Parathyroid adenoma (tissue), 2 donors: ENCODE measurements around the gene NWD2.

Experiments
- H2AFZ ChIP-seq: fragments of 300-600 bp; sonication (generic); one replicate; pipeline ENCODE4 v1.7.0; 2017; ENCODE audit warnings: antibody characterized with exemption, mild to moderate bottlenecking
- H3K27ac ChIP-seq: fragments of 300-600 bp; sonication (generic); one replicate; pipeline ENCODE4 v1.7.0; 2017
- H3K27me3 ChIP-seq: fragments of 300-600 bp; sonication (generic); one replicate; pipeline ENCODE4 v1.7.0; 2017; ENCODE audit warnings: low read length; ENCODE audit not compliant: control insufficient read depth, insufficient read depth
- H3K36me3 ChIP-seq: fragments of 300-600 bp; sonication (generic); one replicate; pipeline ENCODE4 v1.7.0; 2017; ENCODE audit warnings: low read length; ENCODE audit not compliant: control insufficient read depth, insufficient read depth
- H3K4me1 ChIP-seq: fragments of 300-600 bp; sonication (generic); one replicate; pipeline ENCODE4 v1.7.0; 2017; ENCODE audit warnings: control low read depth
- H3K4me2 ChIP-seq: fragments of 300-600 bp; sonication (generic); one replicate; pipeline ENCODE4 v1.7.0; 2017; ENCODE audit warnings: low read length
- H3K4me3 ChIP-seq: fragments of 300-600 bp; sonication (generic); one replicate; pipeline ENCODE4 v1.7.0; 2017; ENCODE audit warnings: low read depth, low read length
- H3K79me2 ChIP-seq: fragments of 300-600 bp; sonication (generic); one replicate; pipeline ENCODE4 v1.7.0; 2017; ENCODE audit warnings: control low read depth
- H3K9ac ChIP-seq: fragments of 300-600 bp; sonication (generic); one replicate; pipeline ENCODE4 v1.7.0; 2017; ENCODE audit warnings: mild to moderate bottlenecking
- H3K9me3 ChIP-seq: fragments of 300-600 bp; sonication (generic); one replicate; pipeline ENCODE4 v1.7.0; 2017; ENCODE audit warnings: low read length; ENCODE audit not compliant: control insufficient read depth
- CTCF ChIP-seq: fragments of 300-600 bp; sonication (generic); IDR thresholded peaks from one replicate; pipeline ENCODE4 v1.7.0; 2017; ENCODE audit warnings: antibody characterized with exemption, mild to moderate bottlenecking
- donor health status: primary hyperparathyroidism.

NWD2 gene

GRCh38 chr4:37478151-37478550, 233.6 kb downstream of the NWD2 start:
- Histone ChIP-seq H3K27me3 (no peaks in the 10 kb centered on the region), H3K4me1 (peaks cover 15% of the 10 kb centered on the region), H2AFZ (no peak overlapping the region), H3K36me3 (no peaks in the 10 kb centered on the region), H3K9me3 (no peaks in the 10 kb centered on the region), H3K79me2 (no peaks in the 10 kb centered on the region), H3K4me3 (no peak overlapping the region), H3K4me2 (no peak overlapping the region), H3K9ac (no peak overlapping the region), H3K27ac (no peak overlapping the region)
- TF ChIP-seq CTCF, result no peak

DNA sequence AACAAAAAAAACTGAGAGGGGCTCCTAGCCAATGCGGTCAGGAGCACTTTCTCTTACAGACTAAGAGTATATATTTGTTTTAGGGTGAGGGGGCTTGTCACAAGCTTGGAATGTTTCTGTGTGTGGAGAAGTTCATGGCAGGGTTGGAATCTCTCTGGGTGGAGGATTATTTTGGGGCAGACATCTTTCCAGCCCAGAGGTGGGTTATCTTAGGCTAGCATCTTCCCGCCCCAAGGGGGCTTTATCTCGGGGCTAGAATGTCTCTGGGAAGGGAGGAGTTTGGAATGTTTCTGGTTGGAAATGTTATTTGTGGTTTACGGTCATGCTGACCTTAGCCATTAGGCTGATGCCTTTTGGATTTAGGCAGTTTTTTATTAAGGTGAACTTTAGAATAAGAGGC, 236.0 kb downstream of the NWD2 start:
- Histone ChIP-seq H3K4me1 (peaks cover 16% of the 10 kb centered on the region), H3K27ac (peak overlapping the region; percentile 64), H3K27me3 (no peaks in the 10 kb centered on the region), H3K36me3 (no peaks in the 10 kb centered on the region), H3K4me3 (peak overlapping the region; percentile 0), H3K9ac (no peak overlapping the region), H3K79me2 (no peaks in the 10 kb centered on the region), H3K9me3 (no peaks in the 10 kb centered on the region), H2AFZ (peak overlapping the region; percentile 54), H3K4me2 (peak overlapping the region; percentile 20)
- TF ChIP-seq CTCF, result no peak

DNA sequence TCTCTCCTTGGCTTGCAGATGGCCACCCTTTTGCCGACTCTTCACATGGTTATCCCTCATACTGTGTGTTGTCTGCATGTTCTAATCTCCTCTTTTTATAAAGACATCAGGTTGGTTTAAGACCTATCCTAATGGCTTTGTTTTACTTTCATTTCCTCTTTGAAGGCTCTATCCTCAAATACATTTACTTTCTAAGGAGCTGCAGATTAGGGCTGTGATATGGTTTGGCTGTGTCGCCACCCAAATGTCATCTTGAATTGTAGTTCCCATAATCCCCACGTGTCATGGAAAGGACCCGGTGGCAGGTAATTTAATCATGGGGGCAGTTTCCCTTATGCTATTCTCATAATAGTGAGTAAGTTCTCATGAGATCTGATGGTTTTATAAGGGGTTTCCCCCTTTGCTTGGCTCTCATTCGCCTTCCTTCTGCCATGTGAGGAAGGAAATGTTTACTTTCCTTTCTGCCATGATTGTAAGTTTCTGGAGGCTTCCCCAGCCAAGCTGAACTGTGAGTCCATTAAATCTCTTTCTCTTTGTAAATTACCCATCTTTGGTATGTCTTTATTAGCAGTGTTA, 237.1 kb downstream of the NWD2 start:
- Histone ChIP-seq H3K4me1 (peaks cover 17% of the 10 kb centered on the region), H3K79me2 (no peaks in the 10 kb centered on the region), H3K27ac (peak overlapping the region; percentile 53), H3K36me3 (no peaks in the 10 kb centered on the region), H3K27me3 (no peaks in the 10 kb centered on the region), H3K4me2 (no peak overlapping the region), H3K9me3 (no peaks in the 10 kb centered on the region), H3K4me3 (no peak overlapping the region), H2AFZ (no peak overlapping the region), H3K9ac (no peak overlapping the region)
- no peak for TF ChIP-seq CTCF

DNA sequence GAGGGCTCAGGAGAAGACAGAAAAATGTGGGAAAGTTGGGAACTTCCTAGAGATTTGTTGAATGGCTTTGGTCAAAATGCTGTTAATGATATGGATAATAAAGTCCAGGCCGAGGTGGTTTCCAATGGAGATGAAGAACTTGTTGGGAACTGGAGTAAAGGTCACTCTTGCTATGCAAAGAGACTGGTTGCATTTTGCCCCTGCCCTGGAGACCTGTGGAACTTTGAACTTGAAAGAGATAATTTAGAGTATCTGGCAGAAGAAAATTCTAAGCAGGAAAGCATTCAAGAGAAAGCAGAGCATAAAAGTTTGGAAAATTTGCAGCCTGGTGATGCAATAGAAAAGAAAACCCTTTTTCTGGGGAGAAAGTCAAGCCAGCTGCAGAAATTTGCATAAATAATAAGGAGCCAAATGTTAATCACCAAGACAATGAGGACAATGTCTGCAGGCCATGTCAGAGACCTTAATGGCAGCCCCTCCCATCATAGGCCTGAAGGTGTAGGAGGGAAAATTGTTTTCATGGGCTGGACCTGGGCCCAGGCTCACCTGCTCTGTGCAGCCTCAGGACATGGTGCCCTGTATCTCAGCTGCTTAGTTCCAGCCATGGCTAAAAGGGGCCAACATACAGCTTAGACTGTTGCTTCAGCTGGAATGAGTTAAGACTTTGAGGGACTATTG, 237.8 kb downstream of the NWD2 start:
- Histone ChIP-seq H3K9me3 (no peaks in the 10 kb centered on the region), H3K4me1 (peaks cover 19% of the 10 kb centered on the region), H2AFZ (no peak overlapping the region), H3K4me2 (no peak overlapping the region), H3K79me2 (no peaks in the 10 kb centered on the region), H3K4me3 (no peak overlapping the region), H3K27ac (peak overlapping the region; percentile 53), H3K9ac (no peak overlapping the region), H3K36me3 (no peaks in the 10 kb centered on the region), H3K27me3 (no peaks in the 10 kb centered on the region)
- TF ChIP-seq CTCF, result no peak

GRCh38 chr4:37483610-37484009, 239.1 kb downstream of the NWD2 start:
- Histone ChIP-seq H3K4me3 (no peak overlapping the region), H3K27me3 (no peaks in the 10 kb centered on the region), H3K79me2 (no peaks in the 10 kb centered on the region), H3K27ac (no peak overlapping the region), H2AFZ (no peak overlapping the region), H3K9ac (no peak overlapping the region), H3K4me2 (no peak overlapping the region), H3K36me3 (no peaks in the 10 kb centered on the region), H3K9me3 (no peaks in the 10 kb centered on the region), H3K4me1 (peaks cover 23% of the 10 kb centered on the region)
- TF ChIP-seq CTCF, result no peak
